Right lobe of liver (tissue), 4 donors: ENCODE measurements around the gene WDR62.

Experiments
- CTCF ChIP-seq, 4 donors: fragments of 200-600 bp in 3 of 4; fragments of 450-650 bp in 1 of 4; IDR thresholded peaks; one replicate each; pipeline versions ENCODE4 v1.5.1 to v1.8.0; 2016 to 2022; ENCODE audit warnings: antibody characterized with exemption in 4 of 4, mild to moderate bottlenecking in 2 of 4
- POLR2A ChIP-seq: fragments of 450-650 bp; IDR thresholded peaks from one replicate; pipeline ENCODE4 v1.6.1; 2017; ENCODE audit warnings: antibody characterized with exemption, mild to moderate bottlenecking
- donor health status: DM: no; HTN: no; CAD: no.
- donor health status: DM: no; HTN: no; CAD: no.
- donor health status: DM: no; HTN: yes; CAD: no.

GRCh38 chr19:36120984-36121358 lies 66.3 kb downstream of the WDR62 start:
- TF ChIP-seq CTCF (IDR thresholded peaks at IDR 0.05) (no peak), POLR2A (no peak)
